GM12891 (cell line): Measurements from ENCODE around the gene COL4A2.

Source experiments
- POLR2AphosphoS5 ChIP-seq: IDR thresholded peaks from 2 replicates; pipeline ENCODE4 v1.6.1; 2011; ENCODE audit warnings: low read depth, low read length, control low read depth
- TAF1 ChIP-seq: IDR thresholded peaks from 2 replicates; pipeline ENCODE4 v1.6.1; 2011; ENCODE audit warnings: low read depth, low read length, control low read depth

DNA sequence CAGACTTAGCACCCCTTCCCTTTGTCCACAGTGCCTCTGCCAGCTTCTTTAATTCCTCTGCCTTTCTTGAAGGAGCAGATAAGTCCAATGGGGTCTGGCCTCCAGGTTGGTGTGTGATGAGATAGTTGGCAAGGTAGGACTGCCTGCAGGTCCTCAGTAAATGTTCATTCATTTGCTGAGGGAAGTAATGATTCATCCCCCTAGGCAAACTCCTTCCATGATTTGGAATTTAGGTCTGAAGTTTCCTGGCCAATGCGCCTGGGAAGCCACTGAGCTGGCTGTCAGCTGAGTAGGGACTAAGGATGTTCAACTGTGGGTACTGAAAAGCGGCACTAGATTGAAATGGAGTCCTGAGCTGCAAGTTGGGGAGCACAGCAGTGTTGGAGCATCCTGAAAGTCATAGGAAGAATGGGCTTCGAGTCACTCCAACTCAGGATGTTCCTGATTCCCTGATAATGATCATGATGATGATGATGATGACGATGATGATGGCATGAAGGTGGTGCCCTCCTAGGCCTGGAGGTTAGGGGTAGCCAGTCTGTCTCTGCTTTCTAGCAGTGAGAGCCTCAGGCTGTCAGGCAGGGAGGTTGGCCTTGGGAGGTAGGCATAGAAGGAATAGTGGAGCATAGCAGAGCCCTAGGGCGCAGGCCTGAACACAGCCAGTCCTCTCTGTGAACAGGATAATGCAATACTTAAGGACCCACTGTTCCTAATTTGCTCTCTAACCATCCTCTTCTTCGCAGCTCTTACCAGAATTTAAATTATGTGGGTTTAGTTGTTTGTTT, 44.7 kb downstream of the COL4A2 start:
- no peak for TF ChIP-seq POLR2AphosphoS5
- no peak for TF ChIP-seq TAF1
